Kidney epithelial cell (primary cell): ENCODE results near the gene SLC35B4. TPM values are rescaled to one million over a fixed set of nuclear protein-coding genes. Genes with fewer than 3 reads are reported as not detected.
"Not testable (repeated sequence)": the region's sequence is repeated elsewhere in the genome, so short reads cannot be mapped to it uniquely, and the experiment has no call there.

ENCODE experiments used
- DNase-seq: peaks from one replicate; pipeline ENCODE4 v3.0.0-alpha.2; 2010; ENCODE audit warnings: low read depth
- H3K27me3 ChIP-seq: 2 replicates; pipeline ENCODE4 v1.6.0; 2011; ENCODE audit warnings: low read length; ENCODE audit not compliant: control insufficient read depth, insufficient read depth
- H3K36me3 ChIP-seq: 2 replicates; pipeline ENCODE4 v1.5.1; 2011; ENCODE audit warnings: low read length; ENCODE audit not compliant: control insufficient read depth, insufficient read depth
- H3K4me3 ChIP-seq: 2 replicates; pipeline ENCODE4 v1.5.1; 2011; ENCODE audit warnings: low read depth, mild to moderate bottlenecking, control low read depth, low read length
- CTCF ChIP-seq: IDR thresholded peaks from 2 replicates; pipeline ENCODE4 v1.5.1; 2011; ENCODE audit warnings: mild to moderate bottlenecking, moderate library complexity, low read length, control low read depth, inconsistent platforms; ENCODE audit not compliant: insufficient read depth, poor library complexity, severe bottlenecking
- total RNA-seq: library from RNA; depleted of rRNA; stranded (reverse); fragments of >200 nt; gene quantifications from 2 replicates; pipeline ENCODE4 v1.2.3, GENCODE V29; 2015

The SLC35B4 gene
- total RNA-seq, 1 donor from 2014 or later, result 10.6 TPM

GRCh38 chr7:134307320-134307719 lies 9.4 kb downstream of the SLC35B4 start:
- H3K27me3 ChIP-seq, result no peaks in the 10 kb centered on the region
- H3K4me3 ChIP-seq, result no peak overlapping the region
- no peaks in the 10 kb centered on the region for H3K36me3 ChIP-seq
- no peak for TF ChIP-seq CTCF
- no peak for DNase-seq

GRCh38 chr7:134302120-134302519 lies 14.6 kb downstream of the SLC35B4 start:
- Histone ChIP-seq H3K4me3 (no peak overlapping the region), H3K27me3 (no peaks in the 10 kb centered on the region), H3K36me3 (no peaks in the 10 kb centered on the region)
- no peak for DNase-seq
- no peak for TF ChIP-seq CTCF

GRCh38 chr7:134301592-134301991 lies 15.1 kb downstream of the SLC35B4 start:
- H3K4me3 ChIP-seq, result no peak overlapping the region
- TF ChIP-seq CTCF, result no peak
- no peak for DNase-seq
- no peaks in the 10 kb centered on the region for H3K27me3 ChIP-seq
- H3K36me3 ChIP-seq, result no peaks in the 10 kb centered on the region

- no peak for TF ChIP-seq CTCF
- H3K36me3 ChIP-seq, result no peaks in the 10 kb centered on the region
- no peak for DNase-seq
- no peak overlapping the region for H3K4me3 ChIP-seq
- no peaks in the 10 kb centered on the region for H3K27me3 ChIP-seq
These were observed 15.7 kb downstream of the SLC35B4 start for GRCh38 chr7:134300988-134301387.

GRCh38 chr7:134298902-134299683 lies 17.6 kb downstream of the SLC35B4 start:
- Histone ChIP-seq H3K36me3 (no peaks in the 10 kb centered on the region), H3K27me3 (no peaks in the 10 kb centered on the region), H3K4me3 (no peak overlapping the region)
- TF ChIP-seq CTCF, result no peak
- DNase-seq, result no peak

- DNase-seq, result no peak
- Histone ChIP-seq H3K4me3 (no peak overlapping the region), H3K27me3 (no peaks in the 10 kb centered on the region), H3K36me3 (no peaks in the 10 kb centered on the region)
- no peak for TF ChIP-seq CTCF
These were observed 19.2 kb downstream of the SLC35B4 start for GRCh38 chr7:134297489-134297888.

GRCh38 chr7:134295982-134296381 lies 20.7 kb downstream of the SLC35B4 start:
- DNase-seq, H3K36me3 ChIP-seq, H3K27me3 ChIP-seq, H3K4me3 ChIP-seq: not testable (repeated sequence)
